Natural killer cell (primary cell): ENCODE data around the gene CC2D1B. TPM values are rescaled to one million over a fixed set of nuclear protein-coding genes. Genes with fewer than 3 reads are reported as not detected.

Experiments
- ATAC-seq, 3 donors: fragments of 150-1000 bp in 2 of 3; fragments of 200-7000 bp in 1 of 3; cut with Tn5 transposase; 1 replicate in 1 of 3; 2 replicates in 2 of 3; pipeline ENCODE4 v1.10.0; 2021; ENCODE audit warnings: mild to moderate bottlenecking in 2 of 3, moderate library complexity in 2 of 3
- DNase-seq, 2 donors: peaks; one replicate each; pipeline versions ENCODE4 v3.0.0 to v3.0.0-alpha.2; 2013 to 2021; ENCODE audit warnings: mixed read lengths in 1 of 2
- H3K27ac ChIP-seq: one replicate; pipeline ENCODE4 v1.5.1; 2013; ENCODE audit warnings: mild to moderate bottlenecking, low read length
- H3K27me3 ChIP-seq: one replicate; pipeline ENCODE4 v1.6.1; 2013; ENCODE audit warnings: low read length; ENCODE audit not compliant: control insufficient read depth, insufficient read depth
- H3K36me3 ChIP-seq: one replicate; pipeline ENCODE4 v1.6.1; 2013; ENCODE audit warnings: low read length; ENCODE audit not compliant: control insufficient read depth, insufficient read depth
- H3K4me1 ChIP-seq: one replicate; pipeline ENCODE4 v1.6.1; 2013; ENCODE audit warnings: low read length; ENCODE audit not compliant: control insufficient read depth, insufficient read depth
- H3K4me3 ChIP-seq: one replicate; pipeline ENCODE4 v1.5.1; 2013; ENCODE audit warnings: low read length
- H3K9me3 ChIP-seq: one replicate; pipeline ENCODE4 v1.6.1; 2013; ENCODE audit warnings: low read length; ENCODE audit not compliant: control insufficient read depth, insufficient read depth
- H3K27ac Mint-ChIP-seq, 2 donors: one replicate each; pipeline ENCODE4 v1.8.0; 2022; ENCODE audit warnings: mild to moderate bottlenecking in 2 of 2, mixed read lengths in 2 of 2, moderate library complexity in 1 of 2
- H3K27me3 Mint-ChIP-seq, 2 donors: one replicate each; pipeline ENCODE4 v1.8.0; 2022; ENCODE audit warnings: low read depth in 2 of 2, mixed read lengths in 2 of 2
- H3K36me3 Mint-ChIP-seq: one replicate; pipeline ENCODE4 v1.8.0; 2022; ENCODE audit warnings: mixed read lengths
- H3K4me1 Mint-ChIP-seq, 2 donors: one replicate each; pipeline ENCODE4 v1.8.0; 2022; ENCODE audit warnings: mixed read lengths in 2 of 2
- H3K4me3 Mint-ChIP-seq: one replicate; pipeline ENCODE4 v1.8.0; 2022; ENCODE audit warnings: mild to moderate bottlenecking, moderate library complexity, mixed read lengths
- H3K9me3 Mint-ChIP-seq, 2 donors: one replicate each; pipeline ENCODE4 v1.8.0; 2022; ENCODE audit warnings: mixed read lengths in 2 of 2
- whole genome bisulfite sequencing: methylation state at CpG from one replicate; pipeline ENCODE4 v1.1.7; 2013; ENCODE audit warnings: missing lambda C conversion rate; ENCODE audit not compliant: insufficient coverage; 5-methylcytosine and 5-hydroxymethylcytosine counted together
- intact Hi-C: fragments of 100-400 bp; cut with micrococcal nuclease; formaldehyde crosslinking; loops from one replicate; pipeline ENCODE4 v1.14.2; 2022
- total RNA-seq, 4 donors: library from RNA; stranded (reverse); fragments of 120-200 nt in 1 of 4; gene quantifications; one replicate each; pipeline versions ENCODE4 v1.2.3 to v1.2.4, GENCODE V29; 2013 to 2022
- TF ChIP-seq, protein P1 (sequence below): fragments of 200-600 bp; IDR thresholded peaks from one replicate; pipeline ENCODE4 v1.8.0; 2022; ENCODE audit warnings: antibody characterized with exemption

The CC2D1B gene
- total RNA-seq, 3 donors from 2014 or later (not counting 1 experiment from before 2014, with no cell fraction given), result 61.4 to 78.4 (median 68.8) TPM

- no peak for DNase-seq
- Histone ChIP-seq H3K27me3 (no peaks in the 10 kb centered on the region), H3K27ac (no peak overlapping the region), H3K4me3 (no peak overlapping the region), H3K4me1 (peaks cover under 1% of the 10 kb centered on the region), H3K9me3 (no peaks in the 10 kb centered on the region), H3K36me3 (peaks cover 91% of the 10 kb centered on the region)
- H3K27me3 Mint-ChIP-seq, result no peaks in the 10 kb centered on the region
- no peaks in the 10 kb centered on the region for H3K9me3 Mint-ChIP-seq
- H3K27ac Mint-ChIP-seq, result peak overlapping the region in 1 of 2 donors; percentile 45
- peaks cover 24% of the 10 kb centered on the region for H3K36me3 Mint-ChIP-seq
- intact Hi-C loops, result no loop called here
- no peak for ATAC-seq
- WGBS, result 97% methylated on average over 18 of the region's 18 CpGs
- H3K4me1 Mint-ChIP-seq, result peaks cover 0 to 19% of the 10 kb centered on the region in 2 donors
- no peak overlapping the region for H3K4me3 Mint-ChIP-seq
- TF ChIP-seq, protein P1, sequence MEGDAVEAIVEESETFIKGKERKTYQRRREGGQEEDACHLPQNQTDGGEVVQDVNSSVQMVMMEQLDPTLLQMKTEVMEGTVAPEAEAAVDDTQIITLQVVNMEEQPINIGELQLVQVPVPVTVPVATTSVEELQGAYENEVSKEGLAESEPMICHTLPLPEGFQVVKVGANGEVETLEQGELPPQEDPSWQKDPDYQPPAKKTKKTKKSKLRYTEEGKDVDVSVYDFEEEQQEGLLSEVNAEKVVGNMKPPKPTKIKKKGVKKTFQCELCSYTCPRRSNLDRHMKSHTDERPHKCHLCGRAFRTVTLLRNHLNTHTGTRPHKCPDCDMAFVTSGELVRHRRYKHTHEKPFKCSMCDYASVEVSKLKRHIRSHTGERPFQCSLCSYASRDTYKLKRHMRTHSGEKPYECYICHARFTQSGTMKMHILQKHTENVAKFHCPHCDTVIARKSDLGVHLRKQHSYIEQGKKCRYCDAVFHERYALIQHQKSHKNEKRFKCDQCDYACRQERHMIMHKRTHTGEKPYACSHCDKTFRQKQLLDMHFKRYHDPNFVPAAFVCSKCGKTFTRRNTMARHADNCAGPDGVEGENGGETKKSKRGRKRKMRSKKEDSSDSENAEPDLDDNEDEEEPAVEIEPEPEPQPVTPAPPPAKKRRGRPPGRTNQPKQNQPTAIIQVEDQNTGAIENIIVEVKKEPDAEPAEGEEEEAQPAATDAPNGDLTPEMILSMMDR, result no peak
Measured at GRCh38 chr1:52358851-52359497, 7.0 kb downstream of the CC2D1B start.

DNA sequence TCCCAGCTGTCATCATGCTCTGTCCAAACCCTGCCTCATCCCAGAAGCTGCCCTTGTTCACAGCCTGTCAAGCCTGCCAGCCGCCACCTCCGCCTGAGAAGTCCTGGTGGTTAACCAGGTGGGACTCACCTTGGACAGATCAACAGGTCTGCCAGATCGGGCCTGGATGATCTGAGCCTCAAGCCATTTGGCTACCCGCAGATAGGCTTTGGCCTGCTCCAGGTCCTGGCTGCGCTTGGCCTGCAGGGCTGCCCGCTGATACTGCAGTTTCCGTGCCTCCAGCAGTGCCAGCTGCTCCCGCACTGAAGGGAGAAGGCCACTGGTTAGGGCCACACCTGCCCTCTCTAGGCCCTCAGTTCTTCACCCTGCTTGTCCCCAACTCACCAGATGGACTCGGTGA, 8.6 kb downstream of the CC2D1B start:
- H3K4me1 ChIP-seq, result no peaks in the 10 kb centered on the region
- ATAC-seq (no peak), DNase-seq (no peak)
- no peaks in the 10 kb centered on the region for H3K27me3 ChIP-seq
- H3K4me3 Mint-ChIP-seq, result no peak overlapping the region
- intact Hi-C loops, result no loop called here
- peaks cover 100% of the 10 kb centered on the region for H3K36me3 ChIP-seq
- no peaks in the 10 kb centered on the region for H3K9me3 ChIP-seq
- no peak overlapping the region for H3K4me3 ChIP-seq
- TF ChIP-seq, protein P1, result no peak
- H3K4me1 Mint-ChIP-seq, result peaks cover 0 to 12% of the 10 kb centered on the region in 2 donors
- 98% methylated on average over 9 of the region's 9 CpGs for WGBS
- peak overlapping the region; percentile 44 to 59 for H3K27ac Mint-ChIP-seq
- H3K27ac ChIP-seq, result no peak overlapping the region
- no peaks in the 10 kb centered on the region for H3K27me3 Mint-ChIP-seq
- peaks cover 24% of the 10 kb centered on the region for H3K36me3 Mint-ChIP-seq
- H3K9me3 Mint-ChIP-seq, result no peaks in the 10 kb centered on the region

- intact Hi-C loops, result no loop called here
- peak overlapping the region; percentile 44 to 59 for H3K27ac Mint-ChIP-seq
- peaks cover 24% of the 10 kb centered on the region for H3K36me3 Mint-ChIP-seq
- Histone ChIP-seq H3K4me1 (no peaks in the 10 kb centered on the region), H3K9me3 (no peaks in the 10 kb centered on the region), H3K27me3 (no peaks in the 10 kb centered on the region), H3K4me3 (no peak overlapping the region), H3K27ac (no peak overlapping the region), H3K36me3 (peaks cover 99% of the 10 kb centered on the region)
- DNase-seq (no peak), ATAC-seq (no peak)
- TF ChIP-seq, protein P1, result no peak
- peaks cover 0 to 10% of the 10 kb centered on the region in 2 donors for H3K4me1 Mint-ChIP-seq
- H3K9me3 Mint-ChIP-seq, result no peaks in the 10 kb centered on the region
- 95% methylated on average over 8 of the region's 8 CpGs for WGBS
- H3K4me3 Mint-ChIP-seq, result no peak overlapping the region
- H3K27me3 Mint-ChIP-seq, result no peaks in the 10 kb centered on the region
Measured at GRCh38 chr1:52356818-52357355, 9.1 kb downstream of the CC2D1B start.
